ENCODE data around the gene MRPL24. TPM values are rescaled to one million over a fixed set of nuclear protein-coding genes. Genes with fewer than 3 reads are reported as not detected.
A peak's percentile ranks its signal among the peaks of the same experiment; 100 is the strongest.

MRPL24 gene
- total and polyA plus RNA-seq, 2 of the 13 experiments (the other 11 are each of a cell fraction or from before 2014, with no cell fraction given), result 38.1 to 42.9 TPM

DNA sequence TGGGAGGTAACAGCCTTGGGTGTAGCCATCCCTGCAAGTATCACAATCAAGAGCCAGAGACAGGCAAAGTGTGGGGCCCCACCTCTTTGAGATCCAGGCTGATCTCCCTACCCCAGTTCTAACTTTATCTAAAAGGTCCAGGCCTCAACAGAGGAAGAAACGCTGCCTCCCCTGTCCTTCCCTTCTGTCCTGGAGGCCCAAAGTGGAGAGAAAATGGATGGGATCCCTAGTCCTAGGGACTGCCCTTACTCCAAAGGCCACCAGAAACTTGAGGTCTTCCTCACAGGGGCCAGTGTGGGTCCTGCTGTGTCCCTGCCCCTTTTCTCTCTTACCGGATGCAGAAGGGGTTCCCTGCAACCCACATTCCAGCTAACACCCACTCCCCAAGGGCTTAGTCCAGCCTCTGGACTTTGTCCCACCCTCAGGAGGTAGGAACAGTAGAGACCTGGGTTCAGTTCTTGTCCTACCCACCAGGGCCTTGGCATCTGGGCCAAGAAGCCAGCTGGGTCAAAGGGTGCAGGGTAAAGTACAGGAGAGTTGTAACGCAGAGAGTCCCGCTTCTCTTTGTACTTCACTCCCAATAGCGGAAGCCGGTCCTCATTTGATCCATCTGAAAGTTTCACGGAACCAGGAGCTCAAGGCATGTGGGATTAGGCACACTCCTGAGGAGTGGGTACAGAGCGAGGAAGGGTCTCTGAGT is 8.7 kb upstream of the MRPL24 start (continued):
- TF ChIP-seq, protein P1, sequence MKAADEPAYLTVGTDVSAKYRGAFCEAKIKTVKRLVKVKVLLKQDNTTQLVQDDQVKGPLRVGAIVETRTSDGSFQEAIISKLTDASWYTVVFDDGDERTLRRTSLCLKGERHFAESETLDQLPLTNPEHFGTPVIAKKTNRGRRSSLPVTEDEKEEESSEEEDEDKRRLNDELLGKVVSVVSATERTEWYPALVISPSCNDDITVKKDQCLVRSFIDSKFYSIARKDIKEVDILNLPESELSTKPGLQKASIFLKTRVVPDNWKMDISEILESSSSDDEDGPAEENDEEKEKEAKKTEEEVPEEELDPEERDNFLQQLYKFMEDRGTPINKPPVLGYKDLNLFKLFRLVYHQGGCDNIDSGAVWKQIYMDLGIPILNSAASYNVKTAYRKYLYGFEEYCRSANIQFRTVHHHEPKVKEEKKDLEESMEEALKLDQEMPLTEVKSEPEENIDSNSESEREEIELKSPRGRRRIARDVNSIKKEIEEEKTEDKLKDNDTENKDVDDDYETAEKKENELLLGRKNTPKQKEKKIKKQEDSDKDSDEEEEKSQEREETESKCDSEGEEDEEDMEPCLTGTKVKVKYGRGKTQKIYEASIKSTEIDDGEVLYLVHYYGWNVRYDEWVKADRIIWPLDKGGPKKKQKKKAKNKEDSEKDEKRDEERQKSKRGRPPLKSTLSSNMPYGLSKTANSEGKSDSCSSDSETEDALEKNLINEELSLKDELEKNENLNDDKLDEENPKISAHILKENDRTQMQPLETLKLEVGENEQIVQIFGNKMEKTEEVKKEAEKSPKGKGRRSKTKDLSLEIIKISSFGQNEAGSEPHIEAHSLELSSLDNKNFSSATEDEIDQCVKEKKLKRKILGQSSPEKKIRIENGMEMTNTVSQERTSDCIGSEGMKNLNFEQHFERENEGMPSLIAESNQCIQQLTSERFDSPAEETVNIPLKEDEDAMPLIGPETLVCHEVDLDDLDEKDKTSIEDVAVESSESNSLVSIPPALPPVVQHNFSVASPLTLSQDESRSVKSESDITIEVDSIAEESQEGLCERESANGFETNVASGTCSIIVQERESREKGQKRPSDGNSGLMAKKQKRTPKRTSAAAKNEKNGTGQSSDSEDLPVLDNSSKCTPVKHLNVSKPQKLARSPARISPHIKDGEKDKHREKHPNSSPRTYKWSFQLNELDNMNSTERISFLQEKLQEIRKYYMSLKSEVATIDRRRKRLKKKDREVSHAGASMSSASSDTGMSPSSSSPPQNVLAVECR (CRISPR knock-in tag; IDR thresholded peaks at IDR 0.05; ENCODE audit: borderline replicate concordance), result peak; percentile 42
- TF ChIP-seq BORCS8-MEF2B (CRISPR knock-in tag; IDR thresholded peaks at IDR 0.05), result 0 out of 2 replicates have a peak, but pooled peaks have one; percentile 7
- no peak for TF ChIP-seq ZFP36L2 (CRISPR knock-in tag; IDR thresholded peaks at IDR 0.05)
- TF ChIP-seq HOXA9 (CRISPR knock-in tag; IDR thresholded peaks at IDR 0.05; ENCODE audit: borderline replicate concordance), result no peak
- TF ChIP-seq ZNF124 (CRISPR knock-in tag; IDR thresholded peaks at IDR 0.05), result 0 out of 2 replicates have a peak, but pooled peaks have one; percentile 23
- no peak for TF ChIP-seq ZNF569 (CRISPR knock-in tag; IDR thresholded peaks at IDR 0.05; ENCODE audit: borderline replicate concordance)
- peak; percentile 36; the same call in 1 of the 2 replicates for TF ChIP-seq ZNF501 (CRISPR knock-in tag; IDR thresholded peaks at IDR 0.05)
- no peak for TF ChIP-seq ZFP62 (CRISPR knock-in tag; IDR thresholded peaks at IDR 0.05)
- TF ChIP-seq JUN (CRISPR knock-in tag; IDR thresholded peaks at IDR 0.05), result 0 out of 2 replicates have a peak, but pooled peaks have one; percentile 38
- no peak for TF ChIP-seq CBX2 (IDR thresholded peaks at IDR 0.05; ENCODE audit: low read depth, low read length)
- no peak for TF ChIP-seq CBX2 (CRISPR knock-in tag; IDR thresholded peaks at IDR 0.05; ENCODE audit: low read depth)
- TF ChIP-seq GLI4 (CRISPR knock-in tag; IDR thresholded peaks at IDR 0.05; ENCODE audit: borderline replicate concordance), result no peak
- TF ChIP-seq BCL6 (CRISPR knock-in tag; IDR thresholded peaks at IDR 0.05), result 0 out of 2 replicates have a peak, but pooled peaks have one; percentile 16
- peak; percentile 33; the same call in 1 of the 2 replicates for TF ChIP-seq ZBTB10 (CRISPR knock-in tag; IDR thresholded peaks at IDR 0.05; ENCODE audit: borderline replicate concordance)
- TF ChIP-seq, protein P2, sequence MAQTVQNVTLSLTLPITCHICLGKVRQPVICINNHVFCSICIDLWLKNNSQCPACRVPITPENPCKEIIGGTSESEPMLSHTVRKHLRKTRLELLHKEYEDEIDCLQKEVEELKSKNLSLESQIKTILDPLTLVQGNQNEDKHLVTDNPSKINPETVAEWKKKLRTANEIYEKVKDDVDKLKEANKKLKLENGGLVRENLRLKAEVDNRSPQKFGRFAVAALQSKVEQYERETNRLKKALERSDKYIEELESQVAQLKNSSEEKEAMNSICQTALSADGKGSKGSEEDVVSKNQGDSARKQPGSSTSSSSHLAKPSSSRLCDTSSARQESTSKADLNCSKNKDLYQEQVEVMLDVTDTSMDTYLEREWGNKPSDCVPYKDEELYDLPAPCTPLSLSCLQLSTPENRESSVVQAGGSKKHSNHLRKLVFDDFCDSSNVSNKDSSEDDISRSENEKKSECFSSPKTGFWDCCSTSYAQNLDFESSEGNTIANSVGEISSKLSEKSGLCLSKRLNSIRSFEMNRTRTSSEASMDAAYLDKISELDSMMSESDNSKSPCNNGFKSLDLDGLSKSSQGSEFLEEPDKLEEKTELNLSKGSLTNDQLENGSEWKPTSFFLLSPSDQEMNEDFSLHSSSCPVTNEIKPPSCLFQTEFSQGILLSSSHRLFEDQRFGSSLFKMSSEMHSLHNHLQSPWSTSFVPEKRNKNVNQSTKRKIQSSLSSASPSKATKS (CRISPR knock-in tag; IDR thresholded peaks at IDR 0.05), result no peak
- TF ChIP-seq MYC (CRISPR knock-in tag; IDR thresholded peaks at IDR 0.05; ENCODE audit: borderline replicate concordance), result peak; percentile 31; the same call in 1 of the 2 replicates
- peak in 1 of 2 experiments; percentile 38; a peak in 1 of 4 replicates for TF ChIP-seq NR2F1 (CRISPR knock-in tag; IDR thresholded peaks at IDR 0.05)
- TF ChIP-seq SOX13 (IDR thresholded peaks at IDR 0.05), result no peak
- peak in 1 of 2 experiments; percentile 20; a peak in 1 of 4 replicates for TF ChIP-seq SOX13 (CRISPR knock-in tag; conservative IDR thresholded peaks at IDR 0.05 in 1 of 2, IDR thresholded peaks at IDR 0.05 in 1 of 2)
- TF ChIP-seq ZNF143 (CRISPR knock-in tag; IDR thresholded peaks at IDR 0.05), result 0 out of 2 replicates have a peak, but pooled peaks have one; percentile 43

All from HepG2 (cell line).